ENCODE data around the gene BYSL. TPM values are rescaled to one million over a fixed set of nuclear protein-coding genes. Genes with fewer than 3 reads are reported as not detected.

Gene BYSL
- total and polyA plus RNA-seq, 9 of the 15 experiments (the other 6 are each of a cell fraction or from before 2014, with no cell fraction given): 22.2 to 92.3 (median 53.4) TPM

DNA sequence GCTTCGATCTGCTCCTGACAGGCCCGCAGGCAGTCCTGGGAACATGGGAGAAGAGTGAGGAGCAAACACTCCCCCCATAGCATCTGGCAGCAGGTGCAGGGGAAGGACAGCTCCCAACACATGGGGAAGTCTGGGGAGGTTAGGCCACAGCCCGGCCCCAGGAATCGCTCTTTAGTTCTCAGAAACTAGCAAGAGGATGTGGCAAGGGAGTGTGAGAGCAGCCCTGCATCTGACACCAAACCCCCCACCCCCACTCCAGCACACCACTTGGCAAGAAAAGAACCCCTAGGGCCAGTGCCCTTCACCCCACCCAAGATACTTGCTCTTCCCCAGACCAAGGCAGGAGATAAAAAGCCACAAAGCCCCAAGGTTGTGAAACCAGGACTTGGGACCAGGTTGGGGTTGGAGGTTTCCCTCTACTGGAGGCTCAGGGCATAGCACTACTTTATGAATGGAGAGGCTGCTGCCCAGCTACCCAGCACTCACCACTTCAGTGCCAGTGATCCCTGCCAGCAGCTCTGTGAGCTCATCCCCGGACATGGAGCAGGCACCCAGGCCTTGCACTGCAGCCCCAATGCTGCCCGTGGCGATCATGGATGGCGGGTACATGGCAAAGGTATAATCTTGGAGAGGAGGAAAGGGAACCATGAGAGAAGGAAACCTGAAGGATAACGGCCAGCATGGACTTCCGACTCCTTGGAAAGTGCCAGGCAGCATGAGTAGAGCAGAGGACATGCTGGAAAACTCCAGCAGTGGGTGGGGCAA, 15.0 kb downstream of the BYSL start (continued):
- TF ChIP-seq, protein P1, sequence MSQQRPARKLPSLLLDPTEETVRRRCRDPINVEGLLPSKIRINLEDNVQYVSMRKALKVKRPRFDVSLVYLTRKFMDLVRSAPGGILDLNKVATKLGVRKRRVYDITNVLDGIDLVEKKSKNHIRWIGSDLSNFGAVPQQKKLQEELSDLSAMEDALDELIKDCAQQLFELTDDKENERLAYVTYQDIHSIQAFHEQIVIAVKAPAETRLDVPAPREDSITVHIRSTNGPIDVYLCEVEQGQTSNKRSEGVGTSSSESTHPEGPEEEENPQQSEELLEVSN (IDR thresholded peaks at IDR 0.05; ENCODE audit: borderline replicate concordance in 1 of 2, extremely low read depth in 1 of 2, insufficient read depth in 1 of 2, insufficient read length in 1 of 2, low read depth in 1 of 2, low read length in 1 of 2, poor library complexity in 1 of 2, severe bottlenecking in 1 of 2): no peak
- no peak for TF ChIP-seq U2AF2 (optimal IDR thresholded peaks at IDR 0.05; ENCODE audit: low read depth, low read length)
- TF ChIP-seq, protein P2, sequence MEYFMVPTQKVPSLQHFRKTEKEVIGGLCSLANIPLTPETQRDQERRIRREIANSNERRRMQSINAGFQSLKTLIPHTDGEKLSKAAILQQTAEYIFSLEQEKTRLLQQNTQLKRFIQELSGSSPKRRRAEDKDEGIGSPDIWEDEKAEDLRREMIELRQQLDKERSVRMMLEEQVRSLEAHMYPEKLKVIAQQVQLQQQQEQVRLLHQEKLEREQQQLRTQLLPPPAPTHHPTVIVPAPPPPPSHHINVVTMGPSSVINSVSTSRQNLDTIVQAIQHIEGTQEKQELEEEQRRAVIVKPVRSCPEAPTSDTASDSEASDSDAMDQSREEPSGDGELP (CRISPR knock-in tag; IDR thresholded peaks at IDR 0.05; ENCODE audit: borderline replicate concordance): peak; percentile 78
- TF ChIP-seq FOXJ2 (tag; IDR thresholded peaks at IDR 0.05): no peak
- TF ChIP-seq ZNF253 (CRISPR knock-in tag; conservative IDR thresholded peaks at IDR 0.05): no peak
- TF ChIP-seq, protein P3, sequence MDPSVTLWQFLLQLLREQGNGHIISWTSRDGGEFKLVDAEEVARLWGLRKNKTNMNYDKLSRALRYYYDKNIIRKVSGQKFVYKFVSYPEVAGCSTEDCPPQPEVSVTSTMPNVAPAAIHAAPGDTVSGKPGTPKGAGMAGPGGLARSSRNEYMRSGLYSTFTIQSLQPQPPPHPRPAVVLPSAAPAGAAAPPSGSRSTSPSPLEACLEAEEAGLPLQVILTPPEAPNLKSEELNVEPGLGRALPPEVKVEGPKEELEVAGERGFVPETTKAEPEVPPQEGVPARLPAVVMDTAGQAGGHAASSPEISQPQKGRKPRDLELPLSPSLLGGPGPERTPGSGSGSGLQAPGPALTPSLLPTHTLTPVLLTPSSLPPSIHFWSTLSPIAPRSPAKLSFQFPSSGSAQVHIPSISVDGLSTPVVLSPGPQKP (CRISPR knock-in tag; IDR thresholded peaks at IDR 0.05): no peak
- peak; percentile 68 for TF ChIP-seq NUFIP1 (IDR thresholded peaks at IDR 0.05; ENCODE audit: partially characterized antibody)
- TF ChIP-seq MYNN (IDR thresholded peaks at IDR 0.05): peak; percentile 97
- TF ChIP-seq MYNN (CRISPR knock-in tag; IDR thresholded peaks at IDR 0.05): no peak
- TF ChIP-seq NBN (IDR thresholded peaks at IDR 0.05; ENCODE audit: low read depth): peak; percentile 89; the same call in 1 of the 2 replicates
- TF ChIP-seq TEAD4 (IDR thresholded peaks at IDR 0.05; ENCODE audit: low read length): peak; percentile 85
- no peak for TF ChIP-seq TEAD4 (CRISPR knock-in tag; IDR thresholded peaks at IDR 0.05; ENCODE audit: borderline replicate concordance)
- TF ChIP-seq SMAD4 (CRISPR knock-in tag; conservative IDR thresholded peaks at IDR 0.05): peak; percentile 91
- peak; percentile 54; the same call in 1 of the 2 replicates for TF ChIP-seq CREM (IDR thresholded peaks at IDR 0.05; ENCODE audit: low read depth)
- no peak for TF ChIP-seq ZFP30 (CRISPR knock-in tag; IDR thresholded peaks at IDR 0.05; ENCODE audit: borderline replicate concordance)
- no peak for TF ChIP-seq GTF2A2 (tag; IDR thresholded peaks at IDR 0.05)
- no peak for TF ChIP-seq PHB2 (IDR thresholded peaks at IDR 0.05; ENCODE audit: low read depth)
- peak; percentile 85 for TF ChIP-seq ZNF175 (CRISPR knock-in tag; IDR thresholded peaks at IDR 0.05; ENCODE audit: low read depth)
- TF ChIP-seq, protein P4, sequence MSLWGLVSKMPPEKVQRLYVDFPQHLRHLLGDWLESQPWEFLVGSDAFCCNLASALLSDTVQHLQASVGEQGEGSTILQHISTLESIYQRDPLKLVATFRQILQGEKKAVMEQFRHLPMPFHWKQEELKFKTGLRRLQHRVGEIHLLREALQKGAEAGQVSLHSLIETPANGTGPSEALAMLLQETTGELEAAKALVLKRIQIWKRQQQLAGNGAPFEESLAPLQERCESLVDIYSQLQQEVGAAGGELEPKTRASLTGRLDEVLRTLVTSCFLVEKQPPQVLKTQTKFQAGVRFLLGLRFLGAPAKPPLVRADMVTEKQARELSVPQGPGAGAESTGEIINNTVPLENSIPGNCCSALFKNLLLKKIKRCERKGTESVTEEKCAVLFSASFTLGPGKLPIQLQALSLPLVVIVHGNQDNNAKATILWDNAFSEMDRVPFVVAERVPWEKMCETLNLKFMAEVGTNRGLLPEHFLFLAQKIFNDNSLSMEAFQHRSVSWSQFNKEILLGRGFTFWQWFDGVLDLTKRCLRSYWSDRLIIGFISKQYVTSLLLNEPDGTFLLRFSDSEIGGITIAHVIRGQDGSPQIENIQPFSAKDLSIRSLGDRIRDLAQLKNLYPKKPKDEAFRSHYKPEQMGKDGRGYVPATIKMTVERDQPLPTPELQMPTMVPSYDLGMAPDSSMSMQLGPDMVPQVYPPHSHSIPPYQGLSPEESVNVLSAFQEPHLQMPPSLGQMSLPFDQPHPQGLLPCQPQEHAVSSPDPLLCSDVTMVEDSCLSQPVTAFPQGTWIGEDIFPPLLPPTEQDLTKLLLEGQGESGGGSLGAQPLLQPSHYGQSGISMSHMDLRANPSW (CRISPR knock-in tag; IDR thresholded peaks at IDR 0.05): 0 out of 2 replicates have a peak, but pooled peaks have one; percentile 54
- TF ChIP-seq, protein P5, sequence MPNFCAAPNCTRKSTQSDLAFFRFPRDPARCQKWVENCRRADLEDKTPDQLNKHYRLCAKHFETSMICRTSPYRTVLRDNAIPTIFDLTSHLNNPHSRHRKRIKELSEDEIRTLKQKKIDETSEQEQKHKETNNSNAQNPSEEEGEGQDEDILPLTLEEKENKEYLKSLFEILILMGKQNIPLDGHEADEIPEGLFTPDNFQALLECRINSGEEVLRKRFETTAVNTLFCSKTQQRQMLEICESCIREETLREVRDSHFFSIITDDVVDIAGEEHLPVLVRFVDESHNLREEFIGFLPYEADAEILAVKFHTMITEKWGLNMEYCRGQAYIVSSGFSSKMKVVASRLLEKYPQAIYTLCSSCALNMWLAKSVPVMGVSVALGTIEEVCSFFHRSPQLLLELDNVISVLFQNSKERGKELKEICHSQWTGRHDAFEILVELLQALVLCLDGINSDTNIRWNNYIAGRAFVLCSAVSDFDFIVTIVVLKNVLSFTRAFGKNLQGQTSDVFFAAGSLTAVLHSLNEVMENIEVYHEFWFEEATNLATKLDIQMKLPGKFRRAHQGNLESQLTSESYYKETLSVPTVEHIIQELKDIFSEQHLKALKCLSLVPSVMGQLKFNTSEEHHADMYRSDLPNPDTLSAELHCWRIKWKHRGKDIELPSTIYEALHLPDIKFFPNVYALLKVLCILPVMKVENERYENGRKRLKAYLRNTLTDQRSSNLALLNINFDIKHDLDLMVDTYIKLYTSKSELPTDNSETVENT (CRISPR knock-in tag; IDR thresholded peaks at IDR 0.05): no peak
